Endothelial cell of umbilical vein (primary cell): ENCODE measurements around the gene C19orf25. TPM values are rescaled to one million over a fixed set of nuclear protein-coding genes. Genes with fewer than 3 reads are reported as not detected.

Experiments used
- BruUV-seq: library from RNA; stranded (reverse); fragments of 400-500 nt; replicated peaks from 2 replicates; lab custom pipeline; 2021; lab: Mats Ljungman, UMichigan
- CTCF ChIA-PET: fragments of 300-600, 350-600 bp; sonication (Branson Sonifier 250); formaldehyde crosslinking; loops from one replicate; lab custom pipeline; 2021; ENCODE audit warnings: antibody characterized with exemption, inconsistent platforms; lab: Charles Lee
- POLR2A ChIA-PET: fragments of 300-600, 350-600 bp; sonication (Branson Sonifier 250); formaldehyde crosslinking; loops from one replicate; lab custom pipeline; 2021; ENCODE audit warnings: antibody characterized with exemption, inconsistent platforms; lab: Charles Lee
- DNase-seq: peaks from one replicate; pipeline ENCODE4 v3.0.0-alpha.2; 2011; ENCODE audit warnings: low read depth, low spot score
- FAIRE-seq: peaks from 2 replicates; lab custom pipeline; 2011; peaks lifted over from hg19 to GRCh38; lab: Jason Lieb, UNC
- H2AFZ ChIP-seq: 2 replicates; pipeline ENCODE4 v1.6.0; 2012; ENCODE audit warnings: low read depth, low read length, control low read depth, inconsistent platforms
- H3K27ac ChIP-seq: 2 replicates; pipeline ENCODE4 v1.5.1; 2011; ENCODE audit warnings: low read depth, mild to moderate bottlenecking, control low read depth, low read length, moderate library complexity; ENCODE audit not compliant: insufficient read depth
- H3K27me3 ChIP-seq, 2 experiments: 2 replicates each; pipeline versions ENCODE4 v1.6.0 to v1.6.1; 2011; ENCODE audit warnings: low read length in 2 of 2, mixed read lengths in 1 of 2; ENCODE audit not compliant: control insufficient read depth in 2 of 2, insufficient read depth in 2 of 2
- H3K36me3 ChIP-seq, 2 experiments: 2 replicates in 1 of 2; 3 replicates in 1 of 2; pipeline ENCODE4 v1.5.1; 2011; ENCODE audit warnings: low read length in 2 of 2, mild to moderate bottlenecking in 1 of 2, moderate library complexity in 1 of 2; ENCODE audit not compliant: control insufficient read depth in 2 of 2, insufficient read depth in 2 of 2; ENCODE audit errors: extremely low read depth in 1 of 2
- H3K4me1 ChIP-seq: 3 replicates; pipeline ENCODE4 v1.5.1; 2011; ENCODE audit warnings: mild to moderate bottlenecking, low read length; ENCODE audit not compliant: control insufficient read depth, insufficient read depth; ENCODE audit errors: extremely low read depth
- H3K4me2 ChIP-seq: 2 replicates; pipeline ENCODE4 v1.6.1; 2011; ENCODE audit warnings: low read length, control low read depth, mixed read lengths; ENCODE audit not compliant: insufficient read depth
- H3K4me3 ChIP-seq, 3 experiments: fragments of 200-600 bp in 1 of 3; sonication (generic), shearing (Covaris generic) in 1 of 3; replicated peaks in 1 of 3; 2 replicates each; pipeline ENCODE4 v1.5.1; 2011 to 2016; ENCODE audit warnings: control low read depth in 3 of 3, low read length in 3 of 3, mild to moderate bottlenecking in 2 of 3, inconsistent platforms in 1 of 3, low read depth in 1 of 3, moderate library complexity in 1 of 3; ENCODE audit not compliant: insufficient read depth in 1 of 3
- H3K79me2 ChIP-seq: 2 replicates; pipeline ENCODE4 v1.6.0; 2012; ENCODE audit warnings: low read length, inconsistent platforms; ENCODE audit not compliant: control insufficient read depth, insufficient read depth
- H3K9ac ChIP-seq: replicated peaks from 2 replicates; pipeline ENCODE3; 2011; ENCODE audit warnings: low read length, control low read depth; ENCODE audit not compliant: insufficient read depth; ENCODE audit errors: extremely low read depth
- H3K9me1 ChIP-seq: replicated peaks from 3 replicates; pipeline ENCODE4 v1.6.0; 2011; ENCODE audit warnings: mild to moderate bottlenecking, low read length; ENCODE audit not compliant: control insufficient read depth, insufficient read depth; ENCODE audit errors: extremely low read depth
- H3K9me3 ChIP-seq: replicated peaks from 2 replicates; pipeline ENCODE4 v1.5.1; 2012; ENCODE audit warnings: low read length, inconsistent platforms; ENCODE audit not compliant: control insufficient read depth, insufficient read depth
- H4K20me1 ChIP-seq: replicated peaks from 2 replicates; pipeline ENCODE3; 2011; ENCODE audit warnings: mild to moderate bottlenecking, low read length; ENCODE audit not compliant: control insufficient read depth, insufficient read depth; ENCODE audit errors: extremely low read depth
- EZH2 ChIP-seq: IDR thresholded peaks from 2 replicates; pipeline ENCODE4 v1.6.1; 2012; ENCODE audit warnings: borderline replicate concordance, low read depth, mild to moderate bottlenecking, moderate library complexity, low read length, inconsistent platforms; ENCODE audit not compliant: severe bottlenecking
- FOS ChIP-seq: IDR thresholded peaks from 2 replicates; pipeline ENCODE4 v1.6.1; 2011; ENCODE audit warnings: mild to moderate bottlenecking, low read length, moderate library complexity, borderline replicate concordance; ENCODE audit not compliant: insufficient read depth
- GATA2 ChIP-seq: IDR thresholded peaks from 2 replicates; pipeline ENCODE4 v1.7.0; 2011; ENCODE audit warnings: low read depth, mild to moderate bottlenecking, moderate library complexity, mixed read lengths, low read length; ENCODE audit not compliant: insufficient read length, insufficient read depth
- JUN ChIP-seq: IDR thresholded peaks from 2 replicates; pipeline ENCODE4 v1.6.1; 2011; ENCODE audit warnings: borderline replicate concordance, low read depth; ENCODE audit not compliant: insufficient read length, insufficient read depth
- MYC ChIP-seq: IDR thresholded peaks from one replicate; pipeline ENCODE4 v1.6.1; 2011; ENCODE audit warnings: mild to moderate bottlenecking, low read depth, low read length
- POLR2A ChIP-seq: IDR thresholded peaks from 2 replicates; pipeline ENCODE4 v1.6.1; 2012; ENCODE audit warnings: low read depth, mild to moderate bottlenecking, control low read depth, low read length
- POLR2AphosphoS5 ChIP-seq: IDR thresholded peaks from 2 replicates; pipeline ENCODE4 v1.6.1; 2012; ENCODE audit warnings: low read depth, mild to moderate bottlenecking, control low read depth, low read length, moderate library complexity; ENCODE audit not compliant: insufficient read depth
- dilution Hi-C: fragments of 300-500 bp; cut with MboI; formaldehyde crosslinking; loops from one replicate; pipeline ENCODE4 v1.15.0; 2019; ENCODE audit warnings: low sequenced_read_pairs; ENCODE audit not compliant: extremely low pct_ligation_motif_present
- intact Hi-C: fragments of 100-400 bp; cut with micrococcal nuclease; formaldehyde crosslinking; loops from one replicate; pipeline ENCODE4 v1.10.0; 2022
- polyA plus RNA-seq, 4 experiments: library from polyadenylated mRNA; depleted of rRNA in 3 of 4; stranded (reverse) in 3 of 4; unstranded in 1 of 4; fragments of >200 nt; gene quantifications; 2 replicates each; pipeline versions ENCODE4 v1.2.1 to v1.2.3, GENCODE V29; 2011 to 2012; ENCODE audit warnings: missing spikeins in 1 of 4
- total RNA-seq: library from RNA; stranded (reverse); gene quantifications from 2 replicates; pipeline ENCODE4 v1.2.3, GENCODE V29; 2021
- TF ChIP-seq, protein P1 (sequence below), 2 donors: IDR thresholded peaks; 1 replicate in 1 of 2; 2 replicates in 1 of 2; pipeline ENCODE4 v1.5.1; 2011; ENCODE audit warnings: low read length in 2 of 2, mild to moderate bottlenecking in 2 of 2, moderate library complexity in 2 of 2, control low read depth in 1 of 2, inconsistent platforms in 1 of 2, low read depth in 1 of 2; ENCODE audit not compliant: insufficient read depth in 1 of 2; ENCODE audit errors: extremely low read depth in 1 of 2
- TF ChIP-seq, protein P2 (sequence below): IDR thresholded peaks from 2 replicates; pipeline ENCODE4 v1.6.1; 2011; ENCODE audit not compliant: insufficient read depth, insufficient read length

Gene C19orf25
- total and polyA plus RNA-seq, 2 donors (not counting 3 experiments of a cell fraction or from before 2014, with no cell fraction given) = 28.0 to 34.6 TPM

GRCh38 chr19:1516395-1516753, 37.4 kb upstream of the C19orf25 start:
- no peaks in the 10 kb centered on the region for H3K9me3 ChIP-seq
- H3K4me2 ChIP-seq = no peak overlapping the region
- FAIRE-seq = no peak
- H3K4me1 ChIP-seq = no peaks in the 10 kb centered on the region
- dilution Hi-C loops = no loop called here
- H3K9me1 ChIP-seq = no peaks in the 10 kb centered on the region
- peaks cover 0 to 5% of the 10 kb centered on the region in 2 experiments for H3K27me3 ChIP-seq
- no peak overlapping the region for H3K27ac ChIP-seq
- ChIA-PET POLR2A (no interaction called here), CTCF (no interaction called here)
- intact Hi-C loops = no loop called here
- H2AFZ ChIP-seq = no peak overlapping the region
- no peaks in the 10 kb centered on the region for H4K20me1 ChIP-seq
- BruUV-seq = no TSS peak
- H3K9ac ChIP-seq = no peak overlapping the region
- TF ChIP-seq, protein P1, sequence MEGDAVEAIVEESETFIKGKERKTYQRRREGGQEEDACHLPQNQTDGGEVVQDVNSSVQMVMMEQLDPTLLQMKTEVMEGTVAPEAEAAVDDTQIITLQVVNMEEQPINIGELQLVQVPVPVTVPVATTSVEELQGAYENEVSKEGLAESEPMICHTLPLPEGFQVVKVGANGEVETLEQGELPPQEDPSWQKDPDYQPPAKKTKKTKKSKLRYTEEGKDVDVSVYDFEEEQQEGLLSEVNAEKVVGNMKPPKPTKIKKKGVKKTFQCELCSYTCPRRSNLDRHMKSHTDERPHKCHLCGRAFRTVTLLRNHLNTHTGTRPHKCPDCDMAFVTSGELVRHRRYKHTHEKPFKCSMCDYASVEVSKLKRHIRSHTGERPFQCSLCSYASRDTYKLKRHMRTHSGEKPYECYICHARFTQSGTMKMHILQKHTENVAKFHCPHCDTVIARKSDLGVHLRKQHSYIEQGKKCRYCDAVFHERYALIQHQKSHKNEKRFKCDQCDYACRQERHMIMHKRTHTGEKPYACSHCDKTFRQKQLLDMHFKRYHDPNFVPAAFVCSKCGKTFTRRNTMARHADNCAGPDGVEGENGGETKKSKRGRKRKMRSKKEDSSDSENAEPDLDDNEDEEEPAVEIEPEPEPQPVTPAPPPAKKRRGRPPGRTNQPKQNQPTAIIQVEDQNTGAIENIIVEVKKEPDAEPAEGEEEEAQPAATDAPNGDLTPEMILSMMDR (IDR thresholded peaks at IDR 0.05; ENCODE audit: extremely low read depth in 1 of 2, insufficient read depth in 1 of 2, low read depth in 1 of 2, low read length in 2 of 2) = no peak
- TF ChIP-seq GATA2 (no peak), FOS (no peak), EZH2 (no peak), MYC (no peak), JUN (no peak), POLR2AphosphoS5 (no peak), POLR2A (no peak)
- TF ChIP-seq, protein P2, sequence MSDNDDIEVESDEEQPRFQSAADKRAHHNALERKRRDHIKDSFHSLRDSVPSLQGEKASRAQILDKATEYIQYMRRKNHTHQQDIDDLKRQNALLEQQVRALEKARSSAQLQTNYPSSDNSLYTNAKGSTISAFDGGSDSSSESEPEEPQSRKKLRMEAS = no peak
- no peak for DNase-seq
- no peak overlapping the region for H3K4me3 ChIP-seq
- H3K79me2 ChIP-seq = no peaks in the 10 kb centered on the region
- no peaks in the 10 kb centered on the region for H3K36me3 ChIP-seq
